IMR-90 (cell line): ENCODE data around the gene ERG28. TPM values are rescaled to one million over a fixed set of nuclear protein-coding genes. Genes with fewer than 3 reads are reported as not detected.
"Not testable (repeated sequence)": the region's sequence is repeated elsewhere in the genome, so short reads cannot be mapped to it uniquely, and the experiment has no call there.

Experiments used
- ATAC-seq: fragments of 200-7000 bp; cut with Tn5 transposase; 2 replicates; pipeline ENCODE4 v1.9.1; 2020; ENCODE audit warnings: low read depth, mild to moderate bottlenecking, moderate library complexity
- BruUV-seq: library from RNA; stranded (reverse); fragments of 400-500 nt; replicated peaks from 2 replicates; lab custom pipeline; 2021; lab: Mats Ljungman, UMichigan
- CTCF ChIA-PET: fragments of 300-600 bp; formaldehyde crosslinking; extraction: SDS; loops from one replicate; lab custom pipeline; 2021; ENCODE audit warnings: antibody characterized with exemption; lab: Yijun Ruan, JAX
- POLR2A ChIA-PET: fragments of 300-600 bp; sonication (Branson Sonifier 250); formaldehyde crosslinking; loops from one replicate; lab custom pipeline; 2022; ENCODE audit warnings: antibody characterized with exemption; ENCODE audit not compliant: unreplicated experiment; lab: Charles Lee
- DNase-seq: peaks from one replicate; pipeline ENCODE4 v3.0.0; 2013
- H2AFZ ChIP-seq: replicated peaks from 2 replicates; pipeline ENCODE3; 2013; ENCODE audit warnings: low read length, mild to moderate bottlenecking; ENCODE audit not compliant: poor library complexity
- H2AK5ac ChIP-seq: 2 replicates; pipeline ENCODE4 v1.6.1; 2013; ENCODE audit warnings: low read depth, low read length, inconsistent platforms
- H2AK9ac ChIP-seq: replicated peaks from 2 replicates; pipeline ENCODE3; 2013; ENCODE audit warnings: mild to moderate bottlenecking, low read depth, low read length, moderate library complexity; ENCODE audit not compliant: poor library complexity
- H2BK120ac ChIP-seq: 2 replicates; pipeline ENCODE4 v1.6.1; 2013; ENCODE audit warnings: low read depth, low read length, inconsistent platforms
- H2BK15ac ChIP-seq: 3 replicates; pipeline ENCODE4 v1.6.1; 2013; ENCODE audit warnings: low read depth, low read length, inconsistent platforms
- H2BK20ac ChIP-seq: 2 replicates; pipeline ENCODE4 v1.6.1; 2013; ENCODE audit warnings: low read depth, mild to moderate bottlenecking, inconsistent platforms, low read length, moderate library complexity
- H2BK5ac ChIP-seq: 2 replicates; pipeline ENCODE4 v1.6.1; 2013; ENCODE audit warnings: mild to moderate bottlenecking, low read depth, low read length, inconsistent platforms; ENCODE audit not compliant: poor library complexity, severe bottlenecking
- H3K14ac ChIP-seq: replicated peaks from 2 replicates; pipeline ENCODE4 v1.6.1; 2013; ENCODE audit warnings: low read depth, low read length, inconsistent platforms
- H3K18ac ChIP-seq: 2 replicates; pipeline ENCODE4 v1.6.1; 2013; ENCODE audit warnings: low read depth, low read length, control low read depth
- H3K23ac ChIP-seq: 2 replicates; pipeline ENCODE4 v1.6.1; 2013; ENCODE audit warnings: low read depth, low read length, inconsistent platforms
- H3K27ac ChIP-seq: 2 replicates; pipeline ENCODE4 v1.5.1; 2013; ENCODE audit warnings: mild to moderate bottlenecking, control low read depth, low read length; ENCODE audit not compliant: insufficient read depth
- H3K27me3 ChIP-seq: 2 replicates; pipeline ENCODE4 v1.6.1; 2013; ENCODE audit warnings: low read length; ENCODE audit not compliant: control insufficient read depth, insufficient read depth
- H3K36me3 ChIP-seq: 2 replicates; pipeline ENCODE4 v1.6.1; 2013; ENCODE audit warnings: low read length, mixed read lengths; ENCODE audit not compliant: control insufficient read depth, insufficient read depth
- H3K4ac ChIP-seq: 2 replicates; pipeline ENCODE4 v1.6.1; 2013; ENCODE audit warnings: low read depth, low read length, inconsistent platforms
- H3K4me1 ChIP-seq: 2 replicates; pipeline ENCODE4 v1.6.1; 2013; ENCODE audit warnings: low read length, mixed read lengths; ENCODE audit not compliant: control insufficient read depth, insufficient read depth
- H3K4me2 ChIP-seq: 2 replicates; pipeline ENCODE4 v1.6.1; 2013; ENCODE audit warnings: low read depth, mild to moderate bottlenecking, control low read depth, low read length, moderate library complexity
- H3K4me3 ChIP-seq: 2 replicates; pipeline ENCODE4 v1.5.1; 2013; ENCODE audit warnings: low read depth, mild to moderate bottlenecking, control low read depth, low read length, moderate library complexity; ENCODE audit not compliant: insufficient read depth
- H3K56ac ChIP-seq: 2 replicates; pipeline ENCODE4 v1.6.1; 2013; ENCODE audit warnings: low read length, inconsistent platforms; ENCODE audit not compliant: insufficient read depth; ENCODE audit errors: extremely low read depth
- H3K79me1 ChIP-seq, 2 experiments: 2 replicates each; pipeline ENCODE4 v1.6.1; 2013; ENCODE audit warnings: low read length in 2 of 2, inconsistent platforms in 1 of 2, low read depth in 1 of 2
- H3K9ac ChIP-seq: 2 replicates; pipeline ENCODE4 v1.6.1; 2013; ENCODE audit warnings: low read depth, low read length, control low read depth
- H3K9me1 ChIP-seq: 2 replicates; pipeline ENCODE4 v1.6.1; 2013; ENCODE audit warnings: low read length, inconsistent platforms; ENCODE audit not compliant: insufficient read depth
- H3K9me3 ChIP-seq: 2 replicates; pipeline ENCODE4 v1.6.1; 2013; ENCODE audit warnings: low read length; ENCODE audit not compliant: control insufficient read depth, insufficient read depth
- H4K20me1 ChIP-seq: 2 replicates; pipeline ENCODE4 v1.6.1; 2013; ENCODE audit warnings: low read length, inconsistent platforms; ENCODE audit not compliant: insufficient read depth
- H4K5ac ChIP-seq: 2 replicates; pipeline ENCODE4 v1.6.1; 2013; ENCODE audit warnings: mild to moderate bottlenecking, low read depth, low read length, control low read depth
- H4K8ac ChIP-seq, 2 experiments: 2 replicates each; pipeline ENCODE4 v1.6.1; 2013; ENCODE audit warnings: low read depth in 2 of 2, low read length in 2 of 2, control low read depth in 1 of 2, inconsistent platforms in 1 of 2
- H4K91ac ChIP-seq: 2 replicates; pipeline ENCODE4 v1.6.1; 2013; ENCODE audit warnings: low read depth, low read length, inconsistent platforms; ENCODE audit not compliant: insufficient read depth
- WGBS, 2 experiments: methylation state at CpG; one replicate each; pipeline versions ENCODE4 v1.1.5 to v1.1.7; 2013; ENCODE audit warnings: missing lambda C conversion rate in 2 of 2; ENCODE audit not compliant: insufficient read length in 1 of 2; ENCODE audit errors: extremely low coverage in 2 of 2; 5-methylcytosine and 5-hydroxymethylcytosine counted together
- dilution Hi-C: fragments of 300-500 bp; cut with HindIII; formaldehyde crosslinking; loops from one replicate; pipeline ENCODE4 v1.14.3; 2018; ENCODE audit warnings: low sequenced_read_pairs; ENCODE audit not compliant: unreplicated experiment
- in situ Hi-C: fragments of 300-500 bp; cut with MboI; formaldehyde crosslinking; loops from 3 replicates; pipeline ENCODE4 v1.14.3; 2019; ENCODE audit warnings: low sequenced_read_pairs, inconsistent platforms, mixed read lengths
- intact Hi-C: fragments of 100-400 bp; cut with micrococcal nuclease; formaldehyde crosslinking; loops from 2 replicates; pipeline ENCODE4 v1.10.0; 2022
- microRNA-seq, 2 experiments: library from miRNA; stranded (forward) in 1 of 2; unstranded in 1 of 2; fragments of 10-50 nt in 1 of 2; fragments of <30 nt in 1 of 2; gene quantifications in 1 of 2; microRNA quantifications in 1 of 2; one replicate each; pipeline versions ENCODE3 to v1.1.0; 2013 to 2020; ENCODE audit not compliant: insufficient read depth in 1 of 2, insufficient read length in 1 of 2, unreplicated experiment in 1 of 2
- polyA plus RNA-seq, 3 experiments: library from polyadenylated mRNA; depleted of rRNA; stranded (reverse); fragments of >200 nt; gene quantifications; 2 replicates each; pipeline ENCODE4 v1.2.3, GENCODE V29; 2012; ENCODE audit warnings: low replicate concordance in 1 of 3
- small RNA-seq, 5 experiments: library from RNA; depleted of rRNA; stranded (forward); fragments of <200 nt; gene quantifications; one replicate each; pipeline ENCODE3, GENCODE V24; 2012
- total RNA-seq: library from RNA; depleted of rRNA; stranded (reverse); fragments of >200 nt; gene quantifications from 2 replicates; pipeline ENCODE4 v1.2.3, GENCODE V29; 2012; rRNA removed

The ERG28 gene
- total and polyA plus RNA-seq, 2 of the 4 experiments (the other 2 are of a cell fraction), result 0.90 to 15.4 TPM

DNA sequence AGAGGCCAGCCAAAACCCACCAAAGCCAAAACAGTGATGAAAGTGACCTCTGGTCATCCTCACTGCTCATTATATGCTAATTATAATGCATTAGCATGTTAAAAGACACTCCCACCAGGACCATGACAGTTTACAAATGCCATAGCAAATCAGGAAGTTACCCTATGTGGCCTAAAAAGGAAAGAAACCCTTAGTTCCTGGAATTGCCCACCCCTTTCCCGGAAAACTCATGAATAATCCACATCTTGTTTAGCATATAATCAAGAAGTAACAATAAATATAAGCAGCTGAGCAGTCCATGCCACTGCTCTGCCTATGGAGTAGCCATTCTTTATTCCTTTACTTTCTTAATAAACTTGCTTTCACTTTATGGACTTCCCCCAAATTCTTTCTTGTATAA, 60.6 kb downstream of the ERG28 start:
- H3K79me1 ChIP-seq, in situ Hi-C loops, H3K23ac ChIP-seq, H4K91ac ChIP-seq, H3K4ac ChIP-seq, intact Hi-C loops, H2AK9ac ChIP-seq, H3K36me3 ChIP-seq, H3K4me3 ChIP-seq, H2AK5ac ChIP-seq, ATAC-seq, H3K9me1 ChIP-seq, H3K27ac ChIP-seq, DNase-seq, H2BK120ac ChIP-seq, H3K4me2 ChIP-seq, H3K9me3 ChIP-seq, dilution Hi-C loops, H2BK20ac ChIP-seq, CTCF ChIA-PET, H3K14ac ChIP-seq, H4K5ac ChIP-seq, BruUV-seq, H2BK5ac ChIP-seq, POLR2A ChIA-PET, H4K20me1 ChIP-seq, H2AFZ ChIP-seq, H4K8ac ChIP-seq, H3K56ac ChIP-seq, H2BK15ac ChIP-seq, H3K9ac ChIP-seq, H3K18ac ChIP-seq, H3K4me1 ChIP-seq: not testable (repeated sequence)
- peaks cover 12% of the 10 kb centered on the region for H3K27me3 ChIP-seq
- no CpG with 5 or more reads among the region's 1 CpG for WGBS, 2 experiments

Small RNA genes within 50 kb of the gene (microRNA-seq; reads per million reads assigned to microRNA genes)
- not detected for gene RNA5SP387 (ENCODE audit: insufficient read depth, insufficient read length)

Small RNA genes within 50 kb of the gene (small RNA-seq; reads per million reads assigned to genes)
- gene RNA5SP387, result 0.04 to 3.8 (median 0.17) reads per million in 5 experiments

Other genes starting within 250 kb of the ERG28 start
- gene JDP2, start 232.9 kb downstream of the ERG28 start, total RNA-seq, result 35.7 and 38.9 TPM in 2 replicates
- 38.4 and 39.7 TPM in 2 replicates for gene JDP2, start 232.9 kb downstream of the ERG28 start, polyA plus RNA-seq (2012; rRNA removed)
- not detected in 2 replicates for gene BATF, start 138.4 kb downstream of the ERG28 start, total RNA-seq
- not detected in 2 replicates for gene BATF, start 138.4 kb downstream of the ERG28 start, polyA plus RNA-seq (2012; rRNA removed)
- gene FLVCR2, start 82.3 kb downstream of the ERG28 start, total RNA-seq, result 1.1 and 1.4 TPM in 2 replicates
- 0.94 and 1.0 TPM in 2 replicates for gene FLVCR2, start 82.3 kb downstream of the ERG28 start, polyA plus RNA-seq (2012; rRNA removed)
- 15.0 and 16.7 TPM in 2 replicates for gene TTLL5, start 370 bp upstream of the ERG28 start, total RNA-seq
- gene TTLL5, start 370 bp upstream of the ERG28 start, polyA plus RNA-seq (2012; rRNA removed), result 9.3 and 11.9 TPM in 2 replicates